Astrocyte of the spinal cord (primary cell): ENCODE data around the gene RIOK2.

Experiments
- DNase-seq: peaks from one replicate; pipeline ENCODE4 v3.0.0; 2011; ENCODE audit warnings: low read depth, low spot score
- H3K4me3 ChIP-seq: 2 replicates; pipeline ENCODE4 v1.5.1; 2011; ENCODE audit warnings: low read depth, mild to moderate bottlenecking, low read length, moderate library complexity
- CTCF ChIP-seq: IDR thresholded peaks from 2 replicates; pipeline ENCODE4 v1.5.1; 2012; ENCODE audit warnings: low read depth, mild to moderate bottlenecking, low read length, inconsistent platforms
- in situ Hi-C: cut with HindIII; loops from 2 replicates; pipeline ENCODE4 v1.10.0; 2017; ENCODE audit warnings: low sequenced_read_pairs

RIOK2 gene

DNA sequence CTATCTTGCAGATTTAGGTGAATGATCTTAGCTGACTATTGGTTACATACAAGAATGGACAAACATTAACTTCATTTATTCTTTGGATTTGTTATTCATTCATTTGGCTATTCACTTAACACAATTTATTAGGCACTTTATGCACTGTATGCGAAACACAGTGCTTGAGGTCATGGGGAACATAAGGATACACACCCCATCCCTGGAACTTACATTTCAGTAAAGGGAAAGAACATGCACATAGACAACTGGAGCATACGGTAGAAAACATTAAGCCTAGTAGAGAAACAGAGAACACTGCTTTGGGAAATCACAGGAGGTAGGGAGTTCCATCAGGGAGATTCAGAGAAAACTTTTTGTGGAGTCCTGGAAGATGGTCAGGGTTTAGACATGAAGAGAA is 62.9 kb downstream of the RIOK2 start:
- no peak overlapping the region for H3K4me3 ChIP-seq
- no peak for TF ChIP-seq CTCF
- DNase-seq = no peak
- in situ Hi-C loops = no loop called here

- no peak overlapping the region for H3K4me3 ChIP-seq
- no peak for DNase-seq
- TF ChIP-seq CTCF = no peak
- in situ Hi-C loops = no loop called here
Observed at GRCh38 chr5:97119007-97119390, 64.0 kb downstream of the RIOK2 start.

DNA sequence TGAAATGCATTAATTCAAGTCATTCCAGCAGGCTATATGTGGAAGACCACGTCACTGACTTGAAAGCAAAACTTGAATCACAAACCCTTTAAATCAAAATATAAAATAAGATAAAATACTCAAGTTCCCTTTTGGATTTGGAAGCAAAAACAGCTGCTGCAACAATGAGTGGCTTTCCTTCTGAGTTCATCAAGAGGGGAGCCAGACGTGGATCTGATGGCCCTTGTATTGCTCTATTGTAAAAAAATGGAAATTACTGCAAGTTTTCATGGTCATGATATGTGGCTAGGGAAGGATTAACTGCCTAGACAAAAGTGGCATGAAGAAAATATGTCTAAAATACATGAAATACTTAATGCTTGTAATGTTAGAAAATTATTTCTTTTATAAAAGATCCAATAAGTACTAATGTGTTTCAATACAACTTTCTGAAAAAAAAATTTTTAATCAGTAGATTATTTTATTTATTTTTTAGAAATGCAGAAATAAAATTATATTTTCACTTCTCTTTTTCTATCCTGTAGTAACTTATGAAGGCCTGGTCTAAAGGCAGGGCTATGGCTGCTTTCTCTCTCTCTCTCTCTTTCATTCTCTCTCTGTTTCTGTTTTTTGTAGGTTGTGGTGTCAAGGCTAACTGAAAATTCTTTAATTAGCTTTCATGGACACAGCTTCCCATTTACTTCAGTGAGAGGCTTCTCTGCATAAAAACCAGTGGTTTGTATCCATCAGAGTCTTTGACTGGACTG is 64.6 kb downstream of the RIOK2 start:
- no peak for TF ChIP-seq CTCF
- in situ Hi-C loops = no loop called here
- no peak overlapping the region for H3K4me3 ChIP-seq
- DNase-seq = no peak

GRCh38 chr5:97115932-97116331 is 67.1 kb downstream of the RIOK2 start:
- no peak overlapping the region for H3K4me3 ChIP-seq
- TF ChIP-seq CTCF = no peak
- in situ Hi-C loops = no loop called here
- no peak for DNase-seq

DNA sequence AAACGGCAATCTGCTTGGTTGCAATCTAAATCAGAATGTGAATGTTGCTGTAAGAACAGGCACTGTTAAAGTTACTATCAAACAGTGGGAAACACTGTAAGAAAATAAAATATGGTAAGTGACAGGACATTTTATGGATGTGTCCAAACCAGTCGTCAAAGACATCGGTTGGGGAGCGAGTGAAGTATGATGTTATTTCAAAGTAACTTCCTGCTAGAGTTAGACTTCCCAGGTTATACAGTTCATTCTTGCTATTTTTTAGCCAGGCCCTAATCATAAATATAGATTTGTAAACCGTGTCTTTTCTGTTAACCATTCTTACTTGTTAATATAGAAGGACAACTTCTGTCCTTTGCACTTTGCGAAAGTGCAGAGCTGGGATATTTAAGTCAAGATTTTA is 70.8 kb downstream of the RIOK2 start:
- no peak for TF ChIP-seq CTCF
- no peak overlapping the region for H3K4me3 ChIP-seq
- DNase-seq = no peak
- in situ Hi-C loops = no loop called here

- TF ChIP-seq CTCF = no peak
- in situ Hi-C loops = no loop called here
- DNase-seq = no peak
- H3K4me3 ChIP-seq = no peak overlapping the region
Observed at GRCh38 chr5:97111616-97112015, 71.4 kb downstream of the RIOK2 start.
